ENCODE data around the gene SLC39A11.

GRCh38 chr17:72795941-72796340, 296.5 kb downstream of the SLC39A11 start:
- TF ChIP-seq CTCF (IDR thresholded peaks at IDR 0.05) (no peak), POLR2A (IDR thresholded peaks at IDR 0.05) (no peak)

Measured in thyroid gland (tissue), 4 donors.